Pancreas (tissue), 10 donors: ENCODE measurements around the gene KLF6. TPM values are rescaled to one million over a fixed set of nuclear protein-coding genes. Genes with fewer than 3 reads are reported as not detected.

ENCODE experiments used
- ATAC-seq, 4 donors: fragments of 200-7000 bp; cut with Tn5 transposase; one replicate each; pipeline versions ENCODE4 v1.8.0 to v1.9.1; 2020; ENCODE audit warnings: mild to moderate bottlenecking in 4 of 4, moderate library complexity in 4 of 4
- DNase-seq, 6 donors: peaks; one replicate each; pipeline ENCODE4 v3.0.0-alpha.2; 2020
- FAIRE-seq: peaks from 2 replicates; lab custom pipeline; 2012; peaks lifted over from hg19 to GRCh38; lab: Jason Lieb, UNC
- H3K27ac ChIP-seq, 4 donors: fragments of 200-600 bp; sonication (generic); 1 replicate in 3 of 4; 2 replicates in 1 of 4; pipeline versions ENCODE4 v1.5.0 to v1.8.0; 2020
- H3K27me3 ChIP-seq, 4 donors: fragments of 200-600 bp; one replicate each; pipeline ENCODE4 v1.8.0; 2021
- H3K36me3 ChIP-seq, 3 donors: fragments of 200-600 bp; sonication (generic) in 1 of 3; one replicate each; pipeline versions ENCODE4 v1.5.0 to v1.8.0; 2020 to 2021
- H3K4me1 ChIP-seq, 3 donors: fragments of 200-600 bp; one replicate each; pipeline ENCODE4 v1.8.0; 2021
- H3K4me3 ChIP-seq, 4 donors: fragments of 200-600 bp; sonication (generic) in 2 of 4; one replicate each; pipeline versions ENCODE4 v1.5.0 to v1.8.0; 2020 to 2021
- H3K9me3 ChIP-seq, 4 donors: fragments of 200-600 bp; one replicate each; pipeline ENCODE4 v1.8.0; 2021
- CTCF ChIP-seq, 4 donors: fragments of 200-600 bp; sonication (generic) in 3 of 4; IDR thresholded peaks; one replicate each; pipeline versions ENCODE4 v1.5.0 to v1.8.0; 2021; ENCODE audit warnings: antibody characterized with exemption in 4 of 4
- WGBS, 2 donors: extraction: QIAGEN DNeasy Blood & Tissue Kit; methylation state at CpG; one replicate each; pipeline ENCODE4 v1.1.7; 2013; 5-methylcytosine and 5-hydroxymethylcytosine counted together
- intact Hi-C, 3 donors: fragments of 100-400 bp; cut with DNase I; formaldehyde crosslinking; loops; one replicate each; pipeline versions ENCODE4 v1.11.1 to v1.14.2; 2022
- polyA plus RNA-seq, 2 donors: library from polyadenylated mRNA; stranded (reverse); fragments of 200-250 nt; gene quantifications; one replicate each; pipeline ENCODE4 v1.2.3, GENCODE V29; 2013
- total RNA-seq, 6 donors: library from RNA; stranded (reverse); fragmentation: NEBNext Ultra II Directional in 4 of 6; extraction: Animal tissue kit (Norgen Biotek cat#: 25700) in 4 of 6; gene quantifications; one replicate each; pipeline versions ENCODE4 v1.2.1 to v1.2.4, GENCODE V29; 2021 to 2023
- donor health status: healthy with polysubstance abuse.
- donor health status: DM: no; HTN: no; CAD: no; lungs with moderate emphysema.
- donor health status: DM: no; HTN: no; CAD: no.
- donor health status: control.
- donor health status: control.
- donor health status: Bipolar disorder and iron deficiency.
- donor health status: DM: yes; HTN: yes; CAD: no.
- donor health status: DM: no; HTN: no; CAD: no.
- donor health status: DM: no; HTN: no; CAD: no.
- donor health status: DM: yes; HTN: yes; CAD: no.

Gene KLF6
- total and polyA plus RNA-seq, 8 donors: 29.0 to 157 (median 57.9) TPM

DNA sequence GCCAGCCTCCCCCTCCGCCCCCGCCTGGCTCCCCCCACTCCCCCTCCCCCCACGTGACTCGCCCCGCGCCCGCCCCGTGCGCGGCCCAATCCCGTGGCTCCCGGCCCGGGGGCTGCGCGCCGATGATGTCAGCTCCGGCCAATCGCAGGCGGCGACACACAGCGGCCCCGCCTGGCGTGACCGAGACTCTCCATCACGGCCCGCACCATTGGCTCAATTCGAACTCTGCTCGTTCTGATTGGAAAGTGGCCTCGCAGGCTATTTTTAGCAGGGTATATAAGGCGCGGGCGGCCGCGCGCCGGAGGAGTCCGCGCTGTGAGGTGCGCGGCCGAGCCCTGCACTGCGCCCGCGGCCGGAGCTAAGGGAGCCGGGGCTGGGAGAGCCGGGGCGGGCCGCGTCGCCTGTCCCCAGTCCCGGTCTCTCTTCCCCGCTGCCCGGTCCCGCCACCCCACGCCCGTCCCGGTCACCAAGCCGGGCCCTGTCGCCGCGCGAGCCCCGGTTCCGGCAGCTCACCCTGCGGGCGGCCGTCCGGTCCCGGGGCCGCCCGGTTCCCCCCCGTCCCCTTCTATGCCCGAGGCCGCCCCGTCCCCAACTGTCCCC is 342 bp upstream of the KLF6 start:
- H3K4me3 ChIP-seq: peak overlapping the region; percentile 18 to 97 (median 88)
- intact Hi-C loops: no loop called here
- ATAC-seq (peak; percentile 71 to 81 (median 77)), DNase-seq (peak; percentile 97 to 100 (median 99)), FAIRE-seq (no peak)
- peaks cover 0 to 19% (median 11%) of the 10 kb centered on the region in 3 donors for H3K36me3 ChIP-seq
- no peaks in the 10 kb centered on the region for H3K27me3 ChIP-seq
- WGBS, 2 donors: 0 to 1% methylated on average over 37 to 76 of the region's 76 CpGs
- H3K9me3 ChIP-seq: no peaks in the 10 kb centered on the region
- TF ChIP-seq CTCF (IDR thresholded peaks at IDR 0.05): no peak
- peaks cover 2 to 22% (median 19%) of the 10 kb centered on the region in 3 donors for H3K4me1 ChIP-seq
- peak overlapping the region; percentile 100 for H3K27ac ChIP-seq

- WGBS, 2 donors: 0% methylated on average over 22 of the region's 22 CpGs
- intact Hi-C loops: no loop called here
- Histone ChIP-seq H3K27ac (peak overlapping the region; percentile 100), H3K36me3 (peaks cover 0 to 34% (median 19%) of the 10 kb centered on the region in 3 donors), H3K27me3 (no peaks in the 10 kb centered on the region), H3K4me1 (peaks cover 8 to 34% (median 33%) of the 10 kb centered on the region in 3 donors), H3K9me3 (no peaks in the 10 kb centered on the region), H3K4me3 (peak overlapping the region; percentile 67 to 97 (median 88))
- DNase-seq (peak in 5 of 6 donors; percentile 58 to 76 (median 65)), FAIRE-seq (no peak), ATAC-seq (peak; percentile 3 to 10 (median 8))
- no peak for TF ChIP-seq CTCF (IDR thresholded peaks at IDR 0.05)
These were observed 1.2 kb downstream of the KLF6 start for GRCh38 chr10:3783682-3784432.

DNA sequence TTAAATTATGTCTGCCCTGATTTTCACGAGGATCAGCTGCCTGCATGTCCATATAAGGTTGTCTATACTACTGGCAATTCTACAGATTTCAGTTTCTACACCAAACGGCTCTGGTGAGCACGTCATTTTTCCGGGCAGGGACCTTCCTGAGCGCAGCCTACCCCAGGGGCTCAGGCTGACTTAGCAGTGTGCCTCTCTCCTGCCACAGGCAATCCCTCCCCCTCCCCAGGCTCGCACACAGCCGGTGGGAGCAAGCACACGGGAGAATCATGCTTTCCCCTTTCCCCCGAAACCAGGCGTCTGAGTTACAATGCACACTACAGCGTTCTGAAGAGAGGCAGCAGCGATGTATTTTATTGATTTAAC is 1.7 kb downstream of the KLF6 start:
- H3K4me1 ChIP-seq: peaks cover 8 to 39% (median 38%) of the 10 kb centered on the region in 3 donors
- H3K27me3 ChIP-seq: no peaks in the 10 kb centered on the region
- H3K4me3 ChIP-seq: peak overlapping the region; percentile 67 to 97 (median 88)
- no peak for TF ChIP-seq CTCF (IDR thresholded peaks at IDR 0.05)
- WGBS, 2 donors: 0 to 1% methylated on average over 12 of the region's 12 CpGs
- intact Hi-C loops: no loop called here
- FAIRE-seq (no peak), DNase-seq (peak; percentile 62 to 77 (median 68)), ATAC-seq (peak; percentile 3 to 17 (median 8))
- no peaks in the 10 kb centered on the region for H3K9me3 ChIP-seq
- peak overlapping the region; percentile 100 for H3K27ac ChIP-seq
- H3K36me3 ChIP-seq: peaks cover 0 to 39% (median 25%) of the 10 kb centered on the region in 3 donors

- no peak for TF ChIP-seq CTCF (IDR thresholded peaks at IDR 0.05)
- H3K27me3 ChIP-seq: no peaks in the 10 kb centered on the region
- peak overlapping the region; percentile 67 to 97 (median 88) for H3K4me3 ChIP-seq
- no peaks in the 10 kb centered on the region for H3K9me3 ChIP-seq
- peaks cover 0 to 45% (median 29%) of the 10 kb centered on the region in 3 donors for H3K36me3 ChIP-seq
- DNase-seq (peak in 5 of 6 donors; percentile 51 to 70 (median 64)), ATAC-seq (peak; percentile 14 to 46 (median 42)), FAIRE-seq (no peak)
- peak overlapping the region; percentile 100 for H3K27ac ChIP-seq
- 36 to 41% methylated on average over 13 of the region's 13 CpGs for WGBS, 2 donors
- peaks cover 13 to 46% (median 41%) of the 10 kb centered on the region in 3 donors for H3K4me1 ChIP-seq
- intact Hi-C loops: no loop called here
These were observed 2.3 kb downstream of the KLF6 start for GRCh38 chr10:3782451-3783315.
